Heart left ventricle (tissue), 13 donors: ENCODE data around the gene PIMREG.

Experiments
- POLR2A ChIP-seq, 2 donors: fragments of 450-650 bp; IDR thresholded peaks; one replicate each; pipeline ENCODE4 v1.6.1; 2017; ENCODE audit warnings: antibody characterized with exemption in 2 of 2, mild to moderate bottlenecking in 2 of 2, moderate library complexity in 2 of 2
- TF ChIP-seq, protein P1 (sequence below), 12 donors: fragments of 200-600 bp; sonication (generic) in 4 of 12; IDR thresholded peaks; one replicate each; pipeline versions ENCODE4 v1.5.0 to v1.8.0; 2018 to 2022; ENCODE audit warnings: antibody characterized with exemption in 12 of 12, mild to moderate bottlenecking in 5 of 12
- donor health status: ischemic (EF 13 %, LVEDD 7.1; RV severe dilation, severe dysfunction).
- donor health status: DM: no; HTN: yes; CAD: no.
- donor health status: DM: no; HTN: no; CAD: no.
- donor health status: ischemic (EF 25% LVEDD 6.9; RV normal size, moderate dysfunction).
- donor health status: ischemic (EF 25% LVEDD 5.7; RV mildly dilated, moderate dysfunction).
- donor health status: ischemic (EF 35%, LVEDD 5.7; RV mildly dilated, moderate dysfunction).
- donor health status: nonischemic (EF 11% LVEDD 7.7; RV severe dilation, severe dysfunction).
- donor health status: DM: yes; HTN: yes; CAD: no.
- donor health status: PGD.
- donor health status: ischemic (EF 29% LVEDD 5.4; RV normal size, mild dysfunction).
- donor health status: nonischemic (EF 23%, LVEDD 6.1; RV moderate dilation, normal function).

DNA sequence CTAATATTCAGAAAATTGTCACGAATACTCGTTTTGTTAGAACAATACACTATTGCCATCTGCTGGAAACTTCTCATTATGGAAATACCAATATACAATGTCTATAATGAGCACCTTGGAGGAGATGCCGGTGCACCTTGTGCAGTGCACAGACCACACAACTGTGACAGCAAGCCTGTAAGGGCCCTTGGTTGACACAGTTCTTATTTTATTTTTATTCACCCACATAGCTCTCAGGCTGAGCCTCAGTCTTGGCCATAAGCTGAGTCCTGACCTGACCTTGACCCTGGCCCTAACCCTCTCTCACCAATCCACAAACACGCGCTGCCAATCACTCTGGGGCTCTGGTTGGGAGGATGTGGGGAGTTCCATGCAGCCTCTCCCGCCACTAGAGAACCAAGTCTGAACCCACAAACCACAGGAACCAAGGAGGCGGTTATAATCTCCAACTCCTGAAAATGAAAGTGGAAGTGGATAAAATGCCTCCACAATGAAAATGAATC lies 16.9 kb upstream of the PIMREG start:
- TF ChIP-seq, protein P1, sequence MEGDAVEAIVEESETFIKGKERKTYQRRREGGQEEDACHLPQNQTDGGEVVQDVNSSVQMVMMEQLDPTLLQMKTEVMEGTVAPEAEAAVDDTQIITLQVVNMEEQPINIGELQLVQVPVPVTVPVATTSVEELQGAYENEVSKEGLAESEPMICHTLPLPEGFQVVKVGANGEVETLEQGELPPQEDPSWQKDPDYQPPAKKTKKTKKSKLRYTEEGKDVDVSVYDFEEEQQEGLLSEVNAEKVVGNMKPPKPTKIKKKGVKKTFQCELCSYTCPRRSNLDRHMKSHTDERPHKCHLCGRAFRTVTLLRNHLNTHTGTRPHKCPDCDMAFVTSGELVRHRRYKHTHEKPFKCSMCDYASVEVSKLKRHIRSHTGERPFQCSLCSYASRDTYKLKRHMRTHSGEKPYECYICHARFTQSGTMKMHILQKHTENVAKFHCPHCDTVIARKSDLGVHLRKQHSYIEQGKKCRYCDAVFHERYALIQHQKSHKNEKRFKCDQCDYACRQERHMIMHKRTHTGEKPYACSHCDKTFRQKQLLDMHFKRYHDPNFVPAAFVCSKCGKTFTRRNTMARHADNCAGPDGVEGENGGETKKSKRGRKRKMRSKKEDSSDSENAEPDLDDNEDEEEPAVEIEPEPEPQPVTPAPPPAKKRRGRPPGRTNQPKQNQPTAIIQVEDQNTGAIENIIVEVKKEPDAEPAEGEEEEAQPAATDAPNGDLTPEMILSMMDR (IDR thresholded peaks at IDR 0.05), result no peak
- TF ChIP-seq POLR2A (IDR thresholded peaks at IDR 0.05), result no peak
